HEK293 (cell line): Measurements from ENCODE around the gene ZNF609.

Source experiments
- MYNN ChIP-seq: fragments of 450-650 bp; formaldehyde crosslinking; IDR thresholded peaks from 2 replicates; pipeline ENCODE4 v1.5.1; 2016; ENCODE audit warnings: missing biosample characterization, missing genetic modification characterization, borderline replicate concordance
- OSR2 ChIP-seq: fragments of 450-650 bp; formaldehyde crosslinking; IDR thresholded peaks from 2 replicates; pipeline ENCODE4 v1.5.1; 2016; ENCODE audit warnings: missing biosample characterization, missing genetic modification characterization
- ZNF707 ChIP-seq: fragments of 450-650 bp; formaldehyde crosslinking; IDR thresholded peaks from 2 replicates; pipeline ENCODE4 v1.5.1; 2016; ENCODE audit warnings: missing biosample characterization, missing genetic modification characterization
- TF ChIP-seq, protein P1 (sequence below): fragments of 450-650 bp; formaldehyde crosslinking; IDR thresholded peaks from 2 replicates; pipeline ENCODE4 v1.5.1; 2016; ENCODE audit warnings: missing biosample characterization, missing genetic modification characterization

DNA sequence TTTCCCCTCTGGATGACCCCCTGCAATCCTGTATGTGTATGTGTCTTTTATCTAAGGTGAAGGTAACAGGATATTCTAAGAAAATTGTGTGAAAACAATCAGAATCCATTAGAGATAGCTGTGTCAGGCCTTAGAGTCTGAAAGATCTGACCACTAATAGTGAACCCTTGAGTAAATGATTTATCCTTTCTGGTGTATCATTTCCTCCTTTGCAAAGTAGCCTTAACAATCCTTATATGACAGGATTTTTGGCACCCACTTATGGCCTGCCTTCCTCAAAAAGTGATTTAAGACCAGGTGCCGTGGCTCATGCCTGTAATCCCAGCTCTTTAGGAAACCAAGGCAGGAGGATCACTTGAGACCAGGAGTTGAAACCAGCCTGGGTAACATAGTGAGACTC lies 204.8 kb downstream of the ZNF609 start:
- TF ChIP-seq, protein P1, sequence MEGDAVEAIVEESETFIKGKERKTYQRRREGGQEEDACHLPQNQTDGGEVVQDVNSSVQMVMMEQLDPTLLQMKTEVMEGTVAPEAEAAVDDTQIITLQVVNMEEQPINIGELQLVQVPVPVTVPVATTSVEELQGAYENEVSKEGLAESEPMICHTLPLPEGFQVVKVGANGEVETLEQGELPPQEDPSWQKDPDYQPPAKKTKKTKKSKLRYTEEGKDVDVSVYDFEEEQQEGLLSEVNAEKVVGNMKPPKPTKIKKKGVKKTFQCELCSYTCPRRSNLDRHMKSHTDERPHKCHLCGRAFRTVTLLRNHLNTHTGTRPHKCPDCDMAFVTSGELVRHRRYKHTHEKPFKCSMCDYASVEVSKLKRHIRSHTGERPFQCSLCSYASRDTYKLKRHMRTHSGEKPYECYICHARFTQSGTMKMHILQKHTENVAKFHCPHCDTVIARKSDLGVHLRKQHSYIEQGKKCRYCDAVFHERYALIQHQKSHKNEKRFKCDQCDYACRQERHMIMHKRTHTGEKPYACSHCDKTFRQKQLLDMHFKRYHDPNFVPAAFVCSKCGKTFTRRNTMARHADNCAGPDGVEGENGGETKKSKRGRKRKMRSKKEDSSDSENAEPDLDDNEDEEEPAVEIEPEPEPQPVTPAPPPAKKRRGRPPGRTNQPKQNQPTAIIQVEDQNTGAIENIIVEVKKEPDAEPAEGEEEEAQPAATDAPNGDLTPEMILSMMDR, result no peak
- TF ChIP-seq ZNF707 (tag by site-specific recombination) (no peak), OSR2 (no peak), MYNN (tag by site-specific recombination) (no peak)
